ENCODE results near the gene F5. TPM values are rescaled to one million over a fixed set of nuclear protein-coding genes. Genes with fewer than 3 reads are reported as not detected.
A peak's percentile ranks its signal among the peaks of the same experiment; 100 is the strongest.

Gene F5
- total and polyA plus RNA-seq, 2 of the 13 experiments (the other 11 are each of a cell fraction or from before 2014, with no cell fraction given): 38.3 to 64.0 TPM

- TF ChIP-seq ZBTB40 (IDR thresholded peaks at IDR 0.05) (no peak), ZBTB40 (CRISPR knock-in tag; IDR thresholded peaks at IDR 0.05) (no peak), ZFP36L1 (CRISPR knock-in tag; IDR thresholded peaks at IDR 0.05) (no peak), BORCS8-MEF2B (CRISPR knock-in tag; IDR thresholded peaks at IDR 0.05) (no peak), ZNF687 (CRISPR knock-in tag; IDR thresholded peaks at IDR 0.05) (no peak), MEIS1 (CRISPR knock-in tag; IDR thresholded peaks at IDR 0.05; ENCODE audit: borderline replicate concordance) (0 out of 2 replicates have a peak, but pooled peaks have one; percentile 2), NCOA5 (CRISPR knock-in tag; IDR thresholded peaks at IDR 0.05) (no peak), MEIS2 (CRISPR knock-in tag; IDR thresholded peaks at IDR 0.05) (0 out of 2 replicates have a peak, but pooled peaks have one; percentile 7), ZNF280D (CRISPR knock-in tag; IDR thresholded peaks at IDR 0.05) (no peak)
- TF ChIP-seq, protein P1, sequence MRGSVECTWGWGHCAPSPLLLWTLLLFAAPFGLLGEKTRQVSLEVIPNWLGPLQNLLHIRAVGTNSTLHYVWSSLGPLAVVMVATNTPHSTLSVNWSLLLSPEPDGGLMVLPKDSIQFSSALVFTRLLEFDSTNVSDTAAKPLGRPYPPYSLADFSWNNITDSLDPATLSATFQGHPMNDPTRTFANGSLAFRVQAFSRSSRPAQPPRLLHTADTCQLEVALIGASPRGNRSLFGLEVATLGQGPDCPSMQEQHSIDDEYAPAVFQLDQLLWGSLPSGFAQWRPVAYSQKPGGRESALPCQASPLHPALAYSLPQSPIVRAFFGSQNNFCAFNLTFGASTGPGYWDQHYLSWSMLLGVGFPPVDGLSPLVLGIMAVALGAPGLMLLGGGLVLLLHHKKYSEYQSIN (CRISPR knock-in tag; IDR thresholded peaks at IDR 0.05; ENCODE audit: borderline replicate concordance): no peak
Measured at GRCh38 chr1:169486281-169487051, 99.8 kb downstream of the F5 start (continued).

Data from HepG2 (cell line).